ENCODE data around the gene AP1B1.

DNA sequence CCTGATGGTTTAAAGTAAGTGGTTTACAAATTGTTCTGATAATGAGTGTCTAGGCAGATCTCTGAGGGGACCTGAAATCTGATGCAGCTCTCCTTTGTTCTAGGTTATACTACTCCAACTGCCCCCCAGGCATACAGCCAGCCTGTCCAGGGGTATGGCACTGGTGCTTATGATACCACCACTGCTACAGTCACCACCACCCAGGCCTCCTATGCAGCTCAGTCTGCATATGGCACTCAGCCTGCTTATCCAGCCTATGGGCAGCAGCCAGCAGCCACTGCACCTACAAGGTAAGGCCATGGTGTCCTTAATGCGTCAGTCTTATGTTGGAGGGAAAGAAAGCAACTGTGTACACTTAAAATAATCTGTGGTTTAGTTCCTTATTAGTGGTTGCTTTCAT lies 110.4 kb downstream of the AP1B1 start:
- TF ChIP-seq, protein P1, sequence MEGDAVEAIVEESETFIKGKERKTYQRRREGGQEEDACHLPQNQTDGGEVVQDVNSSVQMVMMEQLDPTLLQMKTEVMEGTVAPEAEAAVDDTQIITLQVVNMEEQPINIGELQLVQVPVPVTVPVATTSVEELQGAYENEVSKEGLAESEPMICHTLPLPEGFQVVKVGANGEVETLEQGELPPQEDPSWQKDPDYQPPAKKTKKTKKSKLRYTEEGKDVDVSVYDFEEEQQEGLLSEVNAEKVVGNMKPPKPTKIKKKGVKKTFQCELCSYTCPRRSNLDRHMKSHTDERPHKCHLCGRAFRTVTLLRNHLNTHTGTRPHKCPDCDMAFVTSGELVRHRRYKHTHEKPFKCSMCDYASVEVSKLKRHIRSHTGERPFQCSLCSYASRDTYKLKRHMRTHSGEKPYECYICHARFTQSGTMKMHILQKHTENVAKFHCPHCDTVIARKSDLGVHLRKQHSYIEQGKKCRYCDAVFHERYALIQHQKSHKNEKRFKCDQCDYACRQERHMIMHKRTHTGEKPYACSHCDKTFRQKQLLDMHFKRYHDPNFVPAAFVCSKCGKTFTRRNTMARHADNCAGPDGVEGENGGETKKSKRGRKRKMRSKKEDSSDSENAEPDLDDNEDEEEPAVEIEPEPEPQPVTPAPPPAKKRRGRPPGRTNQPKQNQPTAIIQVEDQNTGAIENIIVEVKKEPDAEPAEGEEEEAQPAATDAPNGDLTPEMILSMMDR (IDR thresholded peaks at IDR 0.05): no peak
- TF ChIP-seq EZH2 (IDR thresholded peaks at IDR 0.05; ENCODE audit: borderline replicate concordance, insufficient read depth, low read depth, low read length, poor library complexity, severe bottlenecking): no peak

Data from B cell (primary cell).